ENCODE data around the gene SLC23A2.

Gene SLC23A2

GRCh38 chr20:4894981-4895381 is 106.3 kb downstream of the SLC23A2 start:
- Histone ChIP-seq H3K36me3 (ENCODE audit: control insufficient read depth in 1 of 2, insufficient read depth in 2 of 2, low read length in 2 of 2) (peaks cover 13% of the 10 kb centered on the region in 2 donors), H3K4me3 (ENCODE audit: low read depth in 1 of 2, low read length in 2 of 2) (no peak overlapping the region), H3K27ac (ENCODE audit: low read depth, low read length) (no peak overlapping the region), H3K9me3 (ENCODE audit: control insufficient read depth in 1 of 2, low read length in 2 of 2) (no peaks in the 10 kb centered on the region), H3K4me1 (ENCODE audit: control insufficient read depth in 1 of 2, insufficient read depth in 2 of 2, low read length in 2 of 2) (peaks cover 30 to 31% of the 10 kb centered on the region in 2 donors), H3K27me3 (ENCODE audit: control insufficient read depth in 1 of 2, insufficient read depth in 2 of 2, low read length in 2 of 2) (no peaks in the 10 kb centered on the region), H3K9ac (ENCODE audit: low read depth in 1 of 2, low read length in 2 of 2) (no peak overlapping the region)

GRCh38 chr20:4894409-4894808 is 106.9 kb downstream of the SLC23A2 start:
- peaks cover 29% of the 10 kb centered on the region in 2 donors for H3K4me1 ChIP-seq (ENCODE audit: control insufficient read depth in 1 of 2, insufficient read depth in 2 of 2, low read length in 2 of 2)
- H3K9ac ChIP-seq (ENCODE audit: low read depth in 1 of 2, low read length in 2 of 2) = no peak overlapping the region
- peaks cover 12 to 15% of the 10 kb centered on the region in 2 donors for H3K36me3 ChIP-seq (ENCODE audit: control insufficient read depth in 1 of 2, insufficient read depth in 2 of 2, low read length in 2 of 2)
- H3K4me3 ChIP-seq (ENCODE audit: low read depth in 1 of 2, low read length in 2 of 2) = no peak overlapping the region
- H3K27me3 ChIP-seq (ENCODE audit: control insufficient read depth in 1 of 2, insufficient read depth in 2 of 2, low read length in 2 of 2) = no peaks in the 10 kb centered on the region
- no peak overlapping the region for H3K27ac ChIP-seq (ENCODE audit: low read depth, low read length)
- H3K9me3 ChIP-seq (ENCODE audit: control insufficient read depth in 1 of 2, low read length in 2 of 2) = no peaks in the 10 kb centered on the region

DNA sequence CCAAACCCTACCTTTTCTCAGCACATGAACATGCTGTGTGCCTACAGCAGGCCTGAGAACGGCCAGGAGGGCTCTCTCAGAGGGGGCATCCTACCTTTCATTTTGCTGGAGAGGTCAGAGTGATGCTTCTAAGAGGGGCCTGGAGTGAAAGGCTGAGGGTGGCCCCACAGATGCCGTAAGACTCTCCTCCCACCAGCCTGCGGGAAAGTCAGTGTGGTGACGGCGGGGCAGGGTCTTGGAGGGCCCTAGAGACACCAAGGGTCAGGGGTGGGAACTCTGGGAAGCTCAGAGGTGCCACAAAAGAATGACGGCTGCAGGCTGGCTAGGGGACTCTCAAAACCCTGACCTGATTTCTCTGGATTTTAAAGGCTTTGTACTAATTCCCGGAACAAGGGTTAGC is 107.6 kb downstream of the SLC23A2 start:
- no peaks in the 10 kb centered on the region for H3K9me3 ChIP-seq (ENCODE audit: control insufficient read depth in 1 of 2, low read length in 2 of 2)
- no peak overlapping the region for H3K27ac ChIP-seq (ENCODE audit: low read depth, low read length)
- H3K9ac ChIP-seq (ENCODE audit: low read depth in 1 of 2, low read length in 2 of 2) = no peak overlapping the region
- no peak overlapping the region for H3K4me3 ChIP-seq (ENCODE audit: low read depth in 1 of 2, low read length in 2 of 2)
- H3K4me1 ChIP-seq (ENCODE audit: control insufficient read depth in 1 of 2, insufficient read depth in 2 of 2, low read length in 2 of 2) = peaks cover 22% of the 10 kb centered on the region in 2 donors
- H3K36me3 ChIP-seq (ENCODE audit: control insufficient read depth in 1 of 2, insufficient read depth in 2 of 2, low read length in 2 of 2) = peaks cover 9 to 16% of the 10 kb centered on the region in 2 donors
- no peaks in the 10 kb centered on the region for H3K27me3 ChIP-seq (ENCODE audit: control insufficient read depth in 1 of 2, insufficient read depth in 2 of 2, low read length in 2 of 2)

DNA sequence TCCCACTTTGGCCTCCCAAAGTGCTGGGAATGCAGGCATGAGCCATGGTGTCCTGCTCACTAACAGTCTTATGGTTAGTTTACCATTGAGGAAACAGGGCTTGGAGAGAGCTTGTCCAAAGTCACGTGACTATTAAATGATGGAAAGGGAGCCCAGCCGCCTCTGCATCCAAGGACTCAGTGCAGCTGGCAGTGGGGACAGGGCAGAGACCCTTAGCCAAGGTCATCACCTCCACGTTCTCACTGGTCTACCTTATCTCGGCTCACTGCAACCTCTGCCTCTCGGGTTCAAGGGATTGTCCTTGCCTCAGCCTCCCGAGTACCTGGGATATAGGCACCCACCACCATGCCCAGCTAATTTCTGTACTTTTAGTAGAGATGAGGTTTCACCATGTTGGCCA is 109.3 kb downstream of the SLC23A2 start:
- H3K36me3 ChIP-seq (ENCODE audit: control insufficient read depth in 1 of 2, insufficient read depth in 2 of 2, low read length in 2 of 2) = peaks cover 15 to 19% of the 10 kb centered on the region in 2 donors
- no peaks in the 10 kb centered on the region for H3K27me3 ChIP-seq (ENCODE audit: control insufficient read depth in 1 of 2, insufficient read depth in 2 of 2, low read length in 2 of 2)
- H3K9ac ChIP-seq (ENCODE audit: low read depth in 1 of 2, low read length in 2 of 2) = no peak overlapping the region
- no peak overlapping the region for H3K4me3 ChIP-seq (ENCODE audit: low read depth in 1 of 2, low read length in 2 of 2)
- peaks cover 5% of the 10 kb centered on the region in 2 donors for H3K4me1 ChIP-seq (ENCODE audit: control insufficient read depth in 1 of 2, insufficient read depth in 2 of 2, low read length in 2 of 2)
- no peak overlapping the region for H3K27ac ChIP-seq (ENCODE audit: low read depth, low read length)
- no peaks in the 10 kb centered on the region for H3K9me3 ChIP-seq (ENCODE audit: control insufficient read depth in 1 of 2, low read length in 2 of 2)

- Histone ChIP-seq H3K27me3 (ENCODE audit: control insufficient read depth in 1 of 2, insufficient read depth in 2 of 2, low read length in 2 of 2) (no peaks in the 10 kb centered on the region), H3K4me1 (ENCODE audit: control insufficient read depth in 1 of 2, insufficient read depth in 2 of 2, low read length in 2 of 2) (no peaks in the 10 kb centered on the region), H3K36me3 (ENCODE audit: control insufficient read depth in 1 of 2, insufficient read depth in 2 of 2, low read length in 2 of 2) (peaks cover 15 to 22% of the 10 kb centered on the region in 2 donors), H3K27ac (ENCODE audit: low read depth, low read length) (no peak overlapping the region), H3K9ac (ENCODE audit: low read depth in 1 of 2, low read length in 2 of 2) (no peak overlapping the region), H3K4me3 (ENCODE audit: low read depth in 1 of 2, low read length in 2 of 2) (no peak overlapping the region), H3K9me3 (ENCODE audit: control insufficient read depth in 1 of 2, low read length in 2 of 2) (no peaks in the 10 kb centered on the region)
Observed at GRCh38 chr20:4891190-4891763, 110.0 kb downstream of the SLC23A2 start.

DNA sequence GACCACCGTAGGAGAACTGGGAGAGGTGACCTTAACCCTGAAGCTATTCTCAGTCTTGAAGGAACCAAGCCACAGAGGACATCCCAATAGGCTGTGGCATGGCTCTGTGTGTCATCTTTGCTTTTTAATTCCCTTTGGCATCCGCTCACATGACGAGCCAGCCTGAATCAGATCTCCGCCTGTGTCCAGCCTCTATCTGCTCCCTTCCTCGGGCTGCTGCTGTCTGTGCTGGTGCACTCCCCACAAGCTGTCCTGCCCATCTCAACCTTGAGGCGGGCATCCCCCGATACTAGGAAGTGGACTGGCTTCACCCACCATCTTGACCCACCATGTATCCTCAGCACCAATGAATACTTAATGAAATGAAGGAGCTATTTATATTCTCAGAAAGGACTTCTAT is 111.9 kb downstream of the SLC23A2 start:
- Histone ChIP-seq H3K27me3 (ENCODE audit: control insufficient read depth in 1 of 2, insufficient read depth in 2 of 2, low read length in 2 of 2) (no peaks in the 10 kb centered on the region), H3K4me3 (ENCODE audit: low read depth in 1 of 2, low read length in 2 of 2) (no peak overlapping the region), H3K9ac (ENCODE audit: low read depth in 1 of 2, low read length in 2 of 2) (no peak overlapping the region), H3K27ac (ENCODE audit: low read depth, low read length) (no peak overlapping the region), H3K36me3 (ENCODE audit: control insufficient read depth in 1 of 2, insufficient read depth in 2 of 2, low read length in 2 of 2) (peaks cover 10 to 18% of the 10 kb centered on the region in 2 donors), H3K9me3 (ENCODE audit: control insufficient read depth in 1 of 2, low read length in 2 of 2) (no peaks in the 10 kb centered on the region), H3K4me1 (ENCODE audit: control insufficient read depth in 1 of 2, insufficient read depth in 2 of 2, low read length in 2 of 2) (no peaks in the 10 kb centered on the region)

DNA sequence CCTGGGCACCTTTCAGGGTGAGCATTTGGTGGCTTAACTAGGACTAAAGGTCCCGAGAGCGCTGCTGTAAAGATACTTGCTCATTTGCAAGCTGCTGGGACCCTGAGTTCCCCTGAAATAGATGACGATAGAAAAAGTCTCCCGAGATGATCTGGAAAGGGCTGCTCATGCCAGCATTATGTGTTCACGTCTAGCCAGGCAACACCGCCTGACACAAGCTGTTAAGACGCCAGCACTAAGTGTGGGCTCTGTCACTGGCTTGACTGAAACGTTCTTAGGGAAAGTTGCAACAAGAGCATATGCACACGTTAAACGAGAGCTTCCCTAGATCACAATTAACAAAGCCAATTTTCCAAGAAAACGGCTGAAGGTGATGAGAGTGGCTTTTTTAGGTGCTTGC is 113.7 kb downstream of the SLC23A2 start:
- Histone ChIP-seq H3K4me3 (ENCODE audit: low read depth in 1 of 2, low read length in 2 of 2) (no peak overlapping the region), H3K9me3 (ENCODE audit: control insufficient read depth in 1 of 2, low read length in 2 of 2) (no peaks in the 10 kb centered on the region), H3K4me1 (ENCODE audit: control insufficient read depth in 1 of 2, insufficient read depth in 2 of 2, low read length in 2 of 2) (no peaks in the 10 kb centered on the region), H3K9ac (ENCODE audit: low read depth in 1 of 2, low read length in 2 of 2) (no peak overlapping the region), H3K27me3 (ENCODE audit: control insufficient read depth in 1 of 2, insufficient read depth in 2 of 2, low read length in 2 of 2) (no peaks in the 10 kb centered on the region), H3K27ac (ENCODE audit: low read depth, low read length) (no peak overlapping the region), H3K36me3 (ENCODE audit: control insufficient read depth in 1 of 2, insufficient read depth in 2 of 2, low read length in 2 of 2) (peaks cover 15 to 36% of the 10 kb centered on the region in 2 donors)

DNA sequence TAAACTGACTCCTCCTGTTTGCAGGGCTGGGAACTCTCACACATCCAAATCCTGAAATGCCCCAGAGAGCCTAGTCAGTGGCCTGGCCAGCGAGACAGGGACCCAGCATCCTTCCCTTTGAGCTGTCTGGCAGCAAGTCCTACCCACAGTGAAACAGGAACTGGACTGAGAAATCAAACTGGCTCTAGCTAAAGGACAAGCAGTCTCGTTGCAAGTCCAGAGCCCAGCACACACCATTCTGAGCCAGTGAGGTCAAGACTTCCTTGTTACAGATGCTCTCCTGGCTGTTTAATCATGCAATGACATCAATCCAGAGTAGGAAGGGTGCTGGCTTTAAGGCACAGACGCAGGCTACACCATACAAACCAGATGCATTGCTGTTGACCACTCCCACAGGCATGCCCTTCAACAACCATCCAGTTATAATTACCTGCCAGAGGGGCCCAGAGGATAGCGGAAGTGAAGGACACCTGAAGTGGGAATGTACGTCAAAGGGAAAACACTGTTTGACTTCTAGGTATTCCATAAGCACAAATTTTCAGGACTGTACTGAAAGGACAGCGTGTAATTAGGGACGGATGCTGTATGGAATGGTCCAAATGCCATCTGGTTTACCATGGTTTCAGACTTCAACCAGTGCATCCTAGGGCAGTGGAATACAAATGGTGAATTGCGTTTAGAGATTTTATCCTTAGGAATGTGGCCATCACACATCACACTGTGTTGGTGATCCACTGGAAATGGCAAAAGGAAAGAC is 114.4 kb downstream of the SLC23A2 start:
- Histone ChIP-seq H3K27me3 (ENCODE audit: control insufficient read depth in 1 of 2, insufficient read depth in 2 of 2, low read length in 2 of 2) (no peaks in the 10 kb centered on the region), H3K4me1 (ENCODE audit: control insufficient read depth in 1 of 2, insufficient read depth in 2 of 2, low read length in 2 of 2) (no peaks in the 10 kb centered on the region), H3K36me3 (ENCODE audit: control insufficient read depth in 1 of 2, insufficient read depth in 2 of 2, low read length in 2 of 2) (peaks cover 15 to 41% of the 10 kb centered on the region in 2 donors), H3K4me3 (ENCODE audit: low read depth in 1 of 2, low read length in 2 of 2) (no peak overlapping the region), H3K9ac (ENCODE audit: low read depth in 1 of 2, low read length in 2 of 2) (no peak overlapping the region), H3K27ac (ENCODE audit: low read depth, low read length) (no peak overlapping the region), H3K9me3 (ENCODE audit: control insufficient read depth in 1 of 2, low read length in 2 of 2) (no peaks in the 10 kb centered on the region)

DNA sequence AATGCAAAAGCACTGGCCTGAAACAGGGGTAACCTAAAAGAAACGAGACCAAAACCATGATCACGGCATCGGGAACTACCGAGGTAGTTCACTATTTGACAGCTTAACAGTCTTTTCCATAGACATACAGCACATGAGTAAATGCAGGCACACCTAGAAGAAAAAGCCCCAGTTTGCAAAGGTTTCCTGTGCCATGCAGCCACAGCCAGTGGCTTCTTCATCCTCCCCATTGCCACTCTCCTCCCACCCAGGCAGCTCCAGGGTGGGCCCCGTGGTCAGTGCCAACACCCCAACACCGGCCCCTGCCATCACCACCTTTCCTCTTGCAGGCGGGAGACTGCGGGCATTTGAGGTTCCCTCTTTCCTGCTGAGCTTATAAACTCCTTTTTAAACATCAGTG is 115.4 kb downstream of the SLC23A2 start:
- Histone ChIP-seq H3K9me3 (ENCODE audit: control insufficient read depth in 1 of 2, low read length in 2 of 2) (no peaks in the 10 kb centered on the region), H3K27me3 (ENCODE audit: control insufficient read depth in 1 of 2, insufficient read depth in 2 of 2, low read length in 2 of 2) (no peaks in the 10 kb centered on the region), H3K4me1 (ENCODE audit: control insufficient read depth in 1 of 2, insufficient read depth in 2 of 2, low read length in 2 of 2) (no peaks in the 10 kb centered on the region), H3K9ac (ENCODE audit: low read depth in 1 of 2, low read length in 2 of 2) (no peak overlapping the region), H3K27ac (ENCODE audit: low read depth, low read length) (no peak overlapping the region), H3K4me3 (ENCODE audit: low read depth in 1 of 2, low read length in 2 of 2) (no peak overlapping the region), H3K36me3 (ENCODE audit: control insufficient read depth in 1 of 2, insufficient read depth in 2 of 2, low read length in 2 of 2) (peaks cover 15 to 44% of the 10 kb centered on the region in 2 donors)

- Histone ChIP-seq H3K4me1 (ENCODE audit: control insufficient read depth in 1 of 2, insufficient read depth in 2 of 2, low read length in 2 of 2) (no peaks in the 10 kb centered on the region), H3K27me3 (ENCODE audit: control insufficient read depth in 1 of 2, insufficient read depth in 2 of 2, low read length in 2 of 2) (no peaks in the 10 kb centered on the region), H3K27ac (ENCODE audit: low read depth, low read length) (no peak overlapping the region), H3K9ac (ENCODE audit: low read depth in 1 of 2, low read length in 2 of 2) (no peak overlapping the region), H3K36me3 (ENCODE audit: control insufficient read depth in 1 of 2, insufficient read depth in 2 of 2, low read length in 2 of 2) (peaks cover 9 to 44% of the 10 kb centered on the region in 2 donors), H3K9me3 (ENCODE audit: control insufficient read depth in 1 of 2, low read length in 2 of 2) (no peaks in the 10 kb centered on the region), H3K4me3 (ENCODE audit: low read depth in 1 of 2, low read length in 2 of 2) (no peak overlapping the region)
Observed at GRCh38 chr20:4883546-4883945, 117.8 kb downstream of the SLC23A2 start.

Data from duodenal mucosa (tissue), 2 donors.